Epithelial cell of proximal tubule (primary cell): ENCODE data around the gene ZNF536. TPM values are rescaled to one million over a fixed set of nuclear protein-coding genes. Genes with fewer than 3 reads are reported as not detected.

Source experiments
- DNase-seq: peaks from one replicate; pipeline ENCODE4 v3.0.0-alpha.2; 2011; ENCODE audit warnings: low read depth
- H3K4me3 ChIP-seq: 2 replicates; pipeline ENCODE4 v1.5.1; 2011; ENCODE audit warnings: low read depth, mild to moderate bottlenecking, low read length
- total RNA-seq: library from RNA; depleted of rRNA; stranded (reverse); fragments of >200 nt; gene quantifications from 2 replicates; pipeline ENCODE4 v1.2.3, GENCODE V29; 2015
- TF ChIP-seq, protein P1 (sequence below): conservative IDR thresholded peaks from 2 replicates; pipeline ENCODE4 v1.5.1; 2012; ENCODE audit warnings: low read depth, mild to moderate bottlenecking, low read length

The ZNF536 gene
- total RNA-seq, 1 donor from 2014 or later: not detected

DNA sequence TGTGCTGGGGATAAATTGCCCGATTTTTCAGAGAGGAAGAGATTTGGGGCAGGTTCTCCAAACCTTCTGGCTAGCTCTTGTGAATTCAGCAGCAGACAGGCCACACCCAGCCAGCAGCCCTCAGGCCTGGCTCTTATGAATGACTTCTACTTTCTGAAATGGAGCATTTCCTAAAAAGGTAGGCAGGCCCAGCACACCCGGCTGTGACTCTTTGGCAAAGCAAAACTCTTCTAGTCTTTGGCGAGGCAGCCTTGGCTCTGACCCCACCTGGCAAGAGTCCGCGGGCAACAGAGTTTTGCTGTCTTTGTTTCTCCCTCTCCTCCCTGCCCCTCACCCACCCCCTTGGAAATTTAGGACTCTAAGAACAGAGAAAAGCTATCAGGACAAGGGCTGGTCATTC is 221.2 kb downstream of the ZNF536 start:
- H3K4me3 ChIP-seq: no peak overlapping the region
- no peak for DNase-seq

GRCh38 chr19:30593975-30594745 is 222.0 kb downstream of the ZNF536 start:
- no peak for DNase-seq
- no peak overlapping the region for H3K4me3 ChIP-seq
- TF ChIP-seq, protein P1, sequence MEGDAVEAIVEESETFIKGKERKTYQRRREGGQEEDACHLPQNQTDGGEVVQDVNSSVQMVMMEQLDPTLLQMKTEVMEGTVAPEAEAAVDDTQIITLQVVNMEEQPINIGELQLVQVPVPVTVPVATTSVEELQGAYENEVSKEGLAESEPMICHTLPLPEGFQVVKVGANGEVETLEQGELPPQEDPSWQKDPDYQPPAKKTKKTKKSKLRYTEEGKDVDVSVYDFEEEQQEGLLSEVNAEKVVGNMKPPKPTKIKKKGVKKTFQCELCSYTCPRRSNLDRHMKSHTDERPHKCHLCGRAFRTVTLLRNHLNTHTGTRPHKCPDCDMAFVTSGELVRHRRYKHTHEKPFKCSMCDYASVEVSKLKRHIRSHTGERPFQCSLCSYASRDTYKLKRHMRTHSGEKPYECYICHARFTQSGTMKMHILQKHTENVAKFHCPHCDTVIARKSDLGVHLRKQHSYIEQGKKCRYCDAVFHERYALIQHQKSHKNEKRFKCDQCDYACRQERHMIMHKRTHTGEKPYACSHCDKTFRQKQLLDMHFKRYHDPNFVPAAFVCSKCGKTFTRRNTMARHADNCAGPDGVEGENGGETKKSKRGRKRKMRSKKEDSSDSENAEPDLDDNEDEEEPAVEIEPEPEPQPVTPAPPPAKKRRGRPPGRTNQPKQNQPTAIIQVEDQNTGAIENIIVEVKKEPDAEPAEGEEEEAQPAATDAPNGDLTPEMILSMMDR: no peak

More for the DNA sequence above, 221.2 kb downstream of the ZNF536 start:
- TF ChIP-seq, protein P1: no peak

DNA sequence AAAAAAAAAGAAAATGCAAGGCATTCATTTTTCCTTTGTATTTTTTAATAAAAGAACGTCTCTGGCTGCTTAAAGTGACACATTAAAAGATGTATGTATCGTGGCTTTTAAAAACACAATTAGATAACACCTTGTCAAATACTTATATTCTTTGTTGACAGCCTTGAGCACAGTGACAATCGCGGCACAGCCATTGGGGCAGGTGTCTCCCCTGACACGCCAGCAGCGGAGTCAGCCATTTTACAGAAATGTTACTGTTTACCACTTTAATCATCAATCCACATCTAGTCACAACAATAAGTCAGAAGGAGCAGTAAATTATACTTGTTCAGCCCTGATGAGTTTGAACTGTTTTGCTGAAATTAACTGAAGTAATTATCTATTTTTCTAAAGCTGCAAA is 224.1 kb downstream of the ZNF536 start:
- TF ChIP-seq, protein P1: no peak
- H3K4me3 ChIP-seq: no peak overlapping the region
- no peak for DNase-seq

- DNase-seq: no peak
- TF ChIP-seq, protein P1: no peak
- no peak overlapping the region for H3K4me3 ChIP-seq
Observed at GRCh38 chr19:30596813-30597399, 224.7 kb downstream of the ZNF536 start.

DNA sequence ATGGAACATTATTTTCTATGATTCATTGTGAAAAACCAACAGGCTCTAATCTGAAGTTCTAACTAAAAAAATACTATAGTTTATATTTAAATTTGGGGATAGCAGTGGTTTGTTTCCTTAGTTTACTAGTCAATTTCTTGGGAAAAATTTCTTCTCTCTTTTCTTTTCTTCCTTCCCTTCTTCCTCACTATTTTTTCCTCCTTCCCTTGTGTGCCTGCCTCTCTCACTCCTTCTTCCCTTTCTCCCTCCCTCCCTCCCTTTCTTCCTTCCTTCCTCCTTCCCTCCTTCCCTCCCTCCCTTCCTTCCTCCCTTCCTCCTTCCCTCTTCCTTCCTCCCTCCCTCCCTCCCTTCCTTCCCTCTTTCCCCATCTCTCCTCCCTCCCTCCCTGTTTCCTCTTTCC is 226.5 kb downstream of the ZNF536 start:
- no peak overlapping the region for H3K4me3 ChIP-seq
- TF ChIP-seq, protein P1: no peak
- no peak for DNase-seq

DNA sequence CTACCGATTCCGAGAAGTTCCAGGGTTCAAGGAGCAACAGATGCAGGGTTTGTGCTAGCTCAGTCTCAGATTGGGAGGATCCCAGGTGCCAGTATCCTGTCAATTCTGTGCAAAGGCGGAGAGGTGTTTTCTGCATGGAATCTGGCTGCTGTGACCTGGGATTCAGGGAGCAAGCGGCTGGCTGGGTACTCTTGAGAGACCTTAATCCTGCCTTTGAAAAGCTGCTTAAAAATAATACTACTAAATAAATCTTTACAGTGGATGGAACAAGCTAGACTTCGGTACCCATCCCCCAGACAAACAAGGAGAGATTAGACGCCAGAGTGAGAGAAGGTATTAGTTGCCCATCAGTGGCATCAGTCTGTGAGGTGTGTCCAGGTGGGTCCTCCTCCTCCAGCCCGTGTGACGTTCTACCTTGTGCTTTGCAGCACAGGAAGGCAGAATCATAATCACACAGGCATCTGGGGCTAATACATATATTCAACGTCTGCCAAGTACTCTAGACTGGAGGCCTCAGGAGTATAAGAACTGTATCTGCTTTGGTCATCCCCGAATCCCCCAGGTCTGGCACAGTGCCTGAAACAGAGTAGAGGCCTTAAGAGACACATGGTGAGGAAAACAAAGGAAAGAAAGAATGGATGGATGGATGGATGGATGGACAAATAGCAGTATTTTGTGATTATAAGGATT is 230.6 kb downstream of the ZNF536 start:
- DNase-seq: no peak
- H3K4me3 ChIP-seq: no peak overlapping the region
- TF ChIP-seq, protein P1: no peak
